Suprapubic skin (tissue), 3 donors: Measurements from ENCODE around the gene TSPAN14.
A peak's percentile ranks its signal among the peaks of the same experiment; 100 is the strongest.

Source experiments
- CTCF ChIP-seq, 2 donors: fragments of 200-600 bp in 1 of 2; fragments of 450-650 bp in 1 of 2; sonication (generic) in 1 of 2; IDR thresholded peaks; one replicate each; pipeline ENCODE4 v1.5.1; 2016 to 2019; ENCODE audit warnings: antibody characterized with exemption in 2 of 2, mild to moderate bottlenecking in 1 of 2, moderate library complexity in 1 of 2
- POLR2A ChIP-seq, 2 donors: fragments of 450-650 bp; IDR thresholded peaks; one replicate each; pipeline ENCODE4 v1.6.1; 2017; ENCODE audit warnings: antibody characterized with exemption in 2 of 2, mild to moderate bottlenecking in 2 of 2, moderate library complexity in 2 of 2

- no peak for TF ChIP-seq POLR2A (IDR thresholded peaks at IDR 0.05)
- peak; percentile 14 to 77 for TF ChIP-seq CTCF (IDR thresholded peaks at IDR 0.05)
Observed at GRCh38 chr10:80535671-80536360, 81.7 kb downstream of the TSPAN14 start.
